GM19035 (cell line): ENCODE data around the gene MAN1A1.
A peak's percentile ranks its signal among the peaks of the same experiment; 100 is the strongest.
"Not testable (repeated sequence)": the region's sequence is repeated elsewhere in the genome, so short reads cannot be mapped to it uniquely, and the experiment has no call there.

Experiments used
- ATAC-seq: cut with Tn5 transposase; IDR thresholded peaks from one replicate; pipeline ENCODE4 v1.9.1; 2021; ENCODE audit not compliant: unreplicated experiment

The MAN1A1 gene

DNA sequence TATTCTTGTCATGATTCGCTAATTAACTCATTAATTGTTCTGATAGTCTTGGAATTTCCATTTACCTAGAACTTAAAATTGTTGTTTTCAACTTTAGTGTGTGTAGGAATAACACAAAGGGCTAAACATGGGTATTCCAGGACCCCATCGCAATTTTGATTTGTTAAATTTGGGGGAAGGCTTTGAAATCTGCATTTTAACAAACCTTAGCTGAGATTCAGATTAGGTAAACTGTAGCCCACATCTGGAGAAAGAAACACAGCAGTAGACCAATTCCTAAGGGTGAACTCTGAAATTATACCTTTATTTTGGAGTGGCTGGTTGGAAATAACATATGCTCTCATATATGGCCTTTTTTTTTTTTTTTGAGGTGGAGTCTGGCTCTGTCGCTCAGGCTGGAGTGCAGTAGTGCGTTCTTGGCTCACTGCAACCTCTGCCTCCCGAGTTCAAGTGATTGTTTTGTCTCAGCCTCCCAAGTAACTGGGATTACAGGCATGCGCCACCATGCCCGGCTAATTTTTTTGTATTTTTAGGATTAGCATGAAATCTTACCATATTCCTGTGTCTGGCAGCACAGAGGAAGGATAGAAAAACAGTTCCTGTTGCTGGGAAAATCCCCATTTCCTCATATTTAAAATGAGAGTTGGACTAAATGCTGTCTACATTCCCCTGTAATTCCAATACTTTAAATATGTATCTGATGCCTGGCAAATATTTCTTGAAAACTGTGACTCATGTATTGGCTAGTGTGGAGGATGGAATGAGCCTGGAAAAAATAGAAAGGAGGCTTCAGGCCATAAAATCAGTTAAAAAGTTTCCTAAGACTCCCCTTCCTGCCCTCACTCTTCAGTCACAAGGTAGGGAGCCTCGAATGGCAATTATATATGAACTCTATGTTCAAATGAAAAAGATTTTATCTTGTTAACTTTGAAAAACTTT, 174.4 kb downstream of the MAN1A1 start:
- ATAC-seq = no peak

- ATAC-seq = no peak
Observed at GRCh38 chr6:119174085-119174445, 175.5 kb downstream of the MAN1A1 start.

DNA sequence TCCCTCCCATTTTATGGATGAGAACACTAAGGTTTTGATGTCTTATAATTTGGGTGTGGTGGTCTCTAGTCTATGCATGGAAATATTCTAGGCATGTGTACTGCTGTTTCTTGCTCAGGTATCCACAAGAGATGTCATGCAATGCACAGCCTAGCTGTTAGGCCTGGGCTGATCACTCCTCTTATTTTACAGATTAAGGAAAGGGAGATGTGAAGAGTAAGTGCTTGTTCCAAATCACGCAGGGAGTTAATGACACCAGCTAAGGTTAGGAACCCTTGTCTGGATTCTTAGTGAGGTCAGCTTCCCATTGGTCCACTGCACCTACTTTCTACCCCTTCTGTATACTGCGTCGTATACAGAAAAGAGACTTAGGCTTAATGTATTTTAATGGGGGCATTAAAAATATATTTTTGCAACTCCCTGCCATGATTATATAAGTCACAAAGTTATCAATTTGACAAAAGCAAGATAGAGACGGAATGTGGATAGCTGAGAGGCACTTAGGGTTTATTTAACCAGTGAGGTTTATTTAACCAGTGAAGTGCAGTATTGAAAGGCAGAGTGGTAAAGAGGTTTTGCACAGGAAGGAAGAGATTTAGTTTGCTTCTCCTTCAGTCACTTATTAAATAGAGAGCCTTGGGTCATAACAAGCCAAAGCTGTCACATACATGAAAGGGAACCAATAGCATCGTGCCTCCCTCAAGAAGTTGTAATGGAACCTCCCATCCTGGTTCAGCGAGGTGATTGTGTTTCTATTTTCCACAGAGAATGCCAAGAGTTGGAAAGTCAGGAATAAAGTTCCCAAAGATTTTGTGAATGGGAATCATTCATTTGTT, 176.1 kb downstream of the MAN1A1 start:
- no peak for ATAC-seq

GRCh38 chr6:119172824-119173223, 176.7 kb downstream of the MAN1A1 start:
- no peak for ATAC-seq

DNA sequence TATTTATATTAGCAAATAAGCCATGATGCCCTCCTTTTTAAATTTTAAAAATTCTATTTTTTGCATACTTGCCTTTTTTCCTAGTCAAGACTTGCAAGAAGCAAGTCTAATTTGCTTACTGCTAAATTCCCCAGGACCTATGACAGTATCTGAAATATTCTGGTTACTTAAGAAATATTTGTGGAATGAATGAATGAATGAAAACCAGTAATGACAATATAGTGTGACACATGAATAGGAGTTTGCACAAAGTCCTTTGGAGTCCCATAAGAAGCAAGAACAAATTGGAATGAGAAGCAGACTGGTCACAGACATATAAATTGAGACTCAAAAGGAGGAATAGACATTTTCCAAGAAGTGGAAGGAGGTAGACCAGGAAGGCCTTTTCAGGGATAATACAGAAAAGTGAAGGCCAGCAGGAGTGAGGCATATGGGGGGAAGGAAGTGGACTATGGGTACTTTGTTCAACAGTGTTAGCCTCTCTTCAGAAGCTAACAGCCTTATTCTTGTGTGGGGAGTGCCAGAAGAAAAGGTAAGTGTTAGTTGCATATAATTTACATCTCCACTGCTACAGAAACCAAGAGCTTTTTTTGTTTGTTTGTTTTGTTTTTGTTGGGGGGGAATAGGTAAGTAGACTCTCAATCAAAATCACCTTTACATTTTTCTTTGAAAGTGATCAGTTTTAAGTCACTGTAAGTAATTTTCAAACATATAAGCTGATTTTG, 177.5 kb downstream of the MAN1A1 start:
- ATAC-seq = no peak

DNA sequence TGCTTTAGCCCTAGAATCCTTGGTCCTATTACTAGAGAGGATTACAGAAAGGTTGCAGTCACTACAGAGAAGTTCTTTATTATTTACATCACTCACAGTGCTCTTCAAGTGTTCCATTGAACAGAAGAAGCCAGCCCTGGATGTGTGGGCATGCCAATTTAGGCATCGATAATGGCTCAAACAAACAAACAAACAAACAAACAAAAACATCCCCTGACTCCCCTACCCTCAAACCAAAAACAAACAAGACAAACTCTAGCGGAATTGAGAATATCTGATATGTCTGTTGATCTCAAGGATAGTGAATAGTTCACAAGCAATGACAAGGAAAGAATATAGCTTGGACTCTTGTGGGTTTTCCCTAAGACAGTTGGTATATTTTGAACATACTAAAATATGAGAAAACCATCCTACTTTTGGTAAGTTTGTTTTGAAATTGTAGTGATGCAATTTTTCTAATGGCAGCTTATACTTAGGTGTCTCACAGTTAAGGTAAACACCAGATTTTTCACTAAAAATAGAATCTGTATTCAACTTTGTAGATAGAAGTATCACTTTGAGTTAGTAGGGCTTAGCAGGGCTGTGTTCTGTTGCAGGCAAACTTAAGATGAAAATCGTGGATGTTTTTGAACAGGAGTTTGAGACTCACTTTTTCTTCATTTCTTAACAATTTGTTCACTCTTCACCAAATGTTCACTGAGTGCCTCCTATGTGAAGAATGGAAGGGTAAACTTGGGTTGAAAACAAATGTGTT, 178.3 kb downstream of the MAN1A1 start:
- no peak for ATAC-seq

DNA sequence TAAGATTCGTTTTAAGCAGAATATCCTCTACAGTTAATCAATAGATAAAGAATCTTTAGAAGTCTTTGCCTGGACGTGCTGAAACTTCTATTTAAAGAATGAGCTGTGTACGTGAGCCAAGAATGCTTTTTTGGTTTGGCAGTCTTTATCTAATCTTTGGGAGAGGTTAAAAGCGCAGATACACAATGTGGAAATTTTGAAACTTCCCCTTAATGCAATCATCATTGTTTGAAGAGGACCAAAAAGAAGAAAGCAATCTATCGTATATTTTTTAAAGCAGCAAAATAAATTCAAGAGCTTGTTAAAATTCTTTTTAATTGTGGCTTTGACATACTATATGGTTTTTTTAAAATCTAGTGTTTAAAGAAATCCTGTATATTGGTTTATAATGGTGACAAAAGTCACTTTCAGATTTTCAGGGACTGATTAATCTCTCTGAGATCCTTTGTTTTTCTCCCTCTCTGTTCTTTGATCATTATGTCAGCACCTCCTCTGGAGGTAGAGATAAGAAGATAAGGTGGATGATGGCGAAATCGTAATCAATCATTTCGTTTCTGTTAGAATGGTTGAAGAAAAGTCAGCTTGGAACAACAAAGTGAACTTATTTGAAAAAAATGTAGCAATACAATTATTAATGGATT, 179.0 kb downstream of the MAN1A1 start:
- ATAC-seq = no peak

DNA sequence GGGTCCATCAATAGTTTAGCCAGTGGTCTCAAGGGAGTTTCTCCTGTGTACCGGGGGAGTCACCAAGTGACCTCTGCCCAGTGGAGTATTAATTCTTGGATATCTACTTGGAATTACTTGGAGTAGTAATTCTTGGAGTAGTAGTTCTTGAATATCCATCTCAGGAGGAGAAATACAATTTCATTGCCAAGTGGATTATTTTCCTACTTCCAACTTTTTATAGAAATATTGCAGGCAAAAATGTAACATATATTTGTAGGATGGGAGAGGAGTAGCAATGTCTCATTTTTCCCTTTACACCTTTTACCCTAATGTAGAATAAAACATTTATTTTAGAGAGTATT, 179.5 kb downstream of the MAN1A1 start:
- ATAC-seq = no peak

DNA sequence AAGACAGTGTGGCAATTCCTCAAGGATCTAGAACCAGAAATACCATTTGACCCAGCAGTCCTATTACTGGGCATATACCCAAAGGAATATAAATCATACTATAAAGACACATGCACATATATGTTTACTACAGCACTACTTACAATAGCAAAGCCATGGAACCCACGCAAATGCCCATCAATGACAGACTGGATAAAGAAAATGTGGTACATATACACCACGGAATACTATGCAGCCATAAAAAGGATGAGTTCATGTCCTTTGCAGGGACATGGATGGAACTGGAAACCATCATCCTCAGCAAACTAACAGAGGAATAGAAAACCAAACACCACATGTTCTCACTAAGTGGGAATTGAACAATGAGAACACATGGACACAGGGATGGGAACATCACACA, 180.2 kb downstream of the MAN1A1 start:
- ATAC-seq = not testable (repeated sequence)

GRCh38 chr6:119166024-119166784, 183.4 kb downstream of the MAN1A1 start:
- ATAC-seq = no peak

DNA sequence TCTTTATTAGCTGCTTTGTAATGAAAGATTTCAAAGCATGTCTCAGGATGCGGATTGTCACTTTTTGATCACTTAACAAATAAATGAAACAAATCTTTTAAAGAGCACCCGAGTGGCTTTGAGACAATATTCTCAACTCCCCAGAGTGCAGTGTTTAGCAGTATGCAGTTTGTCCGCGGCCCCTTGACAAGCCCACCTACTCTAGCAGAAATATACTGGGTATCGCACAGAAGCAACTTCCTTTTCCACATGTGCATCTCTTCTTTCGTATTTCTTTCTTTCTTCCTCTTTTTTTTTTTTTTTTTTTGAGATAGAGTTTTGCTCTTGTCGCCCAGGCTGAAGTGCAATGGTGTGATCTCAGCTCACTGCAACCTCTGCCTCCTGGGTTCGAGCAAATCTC, 186.6 kb downstream of the MAN1A1 start:
- ATAC-seq = no peak

GRCh38 chr6:119162134-119162775, 187.3 kb downstream of the MAN1A1 start:
- ATAC-seq = peak; percentile 69

DNA sequence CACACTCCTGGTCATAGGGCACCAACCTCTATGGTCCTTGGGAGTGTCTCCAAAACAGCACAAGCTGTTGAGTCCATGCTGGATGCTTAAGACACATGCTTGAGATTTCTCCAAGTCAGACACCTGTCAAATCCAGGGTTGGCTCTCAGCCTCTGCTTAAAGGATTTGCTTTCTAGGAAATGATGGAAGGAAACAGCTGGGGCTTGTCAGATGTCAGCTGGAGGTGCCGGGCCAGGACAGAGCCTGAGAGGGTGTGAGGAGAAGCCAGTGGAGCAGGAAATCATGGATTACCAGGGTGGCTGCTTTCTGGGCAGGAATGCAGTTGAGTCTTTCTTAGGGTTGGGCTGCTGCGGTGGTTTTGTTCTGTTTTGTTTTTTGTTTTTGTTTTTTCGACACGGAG, 188.1 kb downstream of the MAN1A1 start:
- ATAC-seq = no peak

GRCh38 chr6:119160911-119161310, 188.7 kb downstream of the MAN1A1 start:
- ATAC-seq = no peak

- ATAC-seq = no peak
Observed at GRCh38 chr6:119158057-119158848, 191.3 kb downstream of the MAN1A1 start.

GRCh38 chr6:119157506-119157815, 192.1 kb downstream of the MAN1A1 start:
- no peak for ATAC-seq

DNA sequence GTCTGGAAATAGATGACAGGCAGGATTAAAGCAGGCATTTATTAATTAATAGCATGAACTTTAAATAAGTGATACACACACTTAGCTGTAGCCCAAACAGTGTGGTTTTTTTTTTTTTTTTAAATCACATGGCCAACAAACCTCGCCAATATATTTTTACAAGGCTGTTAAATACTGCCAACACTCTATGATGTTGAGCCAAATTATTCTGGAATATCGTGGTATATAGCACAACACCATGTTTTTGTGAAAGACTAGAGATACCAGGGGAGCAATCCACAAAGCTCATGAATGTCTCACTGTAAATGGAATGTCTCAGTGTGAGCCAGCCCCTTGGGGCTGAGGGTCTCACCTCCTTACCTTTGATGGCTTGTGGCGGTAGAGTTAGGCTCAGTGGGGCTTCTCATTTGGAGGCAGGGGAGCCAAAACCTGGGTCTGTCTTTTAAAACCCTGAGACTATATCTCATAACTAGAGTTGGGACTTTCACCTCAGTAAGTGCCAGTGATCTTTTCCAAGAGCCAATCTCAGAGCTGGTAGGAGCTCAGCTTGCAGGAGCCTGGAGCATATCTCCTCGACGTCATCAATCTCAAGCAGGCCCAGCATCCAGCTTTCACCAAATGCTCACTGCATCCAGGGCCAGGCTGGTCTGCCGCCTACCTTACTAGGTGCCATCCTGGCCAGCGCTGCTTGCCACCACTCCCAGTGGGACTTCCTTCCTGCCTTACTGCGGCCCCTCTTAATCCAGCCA, 192.6 kb downstream of the MAN1A1 start:
- ATAC-seq = no peak

- ATAC-seq = not testable (repeated sequence)
Observed at GRCh38 chr6:119156082-119156481, 193.5 kb downstream of the MAN1A1 start.
